B cell (primary cell): ENCODE data around the gene TMEM30B. TPM values are rescaled to one million over a fixed set of nuclear protein-coding genes. Genes with fewer than 3 reads are reported as not detected.

ENCODE experiments used
- ATAC-seq: fragments of 200-7000 bp; cut with Tn5 transposase; one replicate; pipeline ENCODE4 v1.10.0; 2021; ENCODE audit warnings: low read depth, mild to moderate bottlenecking, moderate number of reproducible peaks, moderate library complexity
- CTCF ChIA-PET: fragments of 350-600 bp; sonication (Branson Sonifier 250); formaldehyde crosslinking; loops from one replicate; lab custom pipeline; 2021; ENCODE audit warnings: antibody characterized with exemption, inconsistent platforms; lab: Charles Lee
- POLR2A ChIA-PET: fragments of 350-600 bp; sonication (Branson Sonifier 250); formaldehyde crosslinking; loops from one replicate; lab custom pipeline; 2021; ENCODE audit warnings: antibody characterized with exemption; lab: Charles Lee
- DNase-seq: peaks from one replicate; pipeline ENCODE4 v3.0.0; 2013
- H2AFZ ChIP-seq: 2 replicates; pipeline ENCODE4 v1.6.1; 2012; ENCODE audit warnings: mild to moderate bottlenecking, low read depth, low read length; ENCODE audit not compliant: insufficient read depth, poor library complexity, severe bottlenecking
- H3K27ac ChIP-seq, 2 donors: 1 replicate in 1 of 2; 2 replicates in 1 of 2; pipeline ENCODE4 v1.5.1; 2012 to 2013; ENCODE audit warnings: low read length in 2 of 2, mild to moderate bottlenecking in 2 of 2, moderate library complexity in 1 of 2
- H3K27me3 ChIP-seq, 4 experiments: fragments of 200-600 bp in 1 of 4; sonication (generic) in 1 of 4; replicated peaks in 1 of 4; 1 replicate in 2 of 4; 2 replicates in 2 of 4; pipeline versions ENCODE4 v1.6.1 to v1.7.0; 2013 to 2016; ENCODE audit warnings: low read length in 3 of 4, mild to moderate bottlenecking in 2 of 4, mixed read lengths in 1 of 4, moderate library complexity in 1 of 4; ENCODE audit not compliant: insufficient read depth in 4 of 4, control insufficient read depth in 3 of 4; ENCODE audit errors: control extremely low read depth in 1 of 4
- H3K36me3 ChIP-seq, 2 experiments: replicated peaks in 1 of 2; 1 replicate in 1 of 2; 2 replicates in 1 of 2; pipeline versions ENCODE4 v1.6.1 to v1.7.1; 2013; ENCODE audit warnings: low read length in 1 of 2; ENCODE audit not compliant: insufficient read depth in 2 of 2, control insufficient read depth in 1 of 2; ENCODE audit errors: control extremely low read depth in 1 of 2, extremely low read depth in 1 of 2
- H3K4me1 ChIP-seq, 2 donors: fragments of 200-600 bp in 1 of 2; sonication (generic) in 1 of 2; 1 replicate in 1 of 2; 2 replicates in 1 of 2; pipeline versions ENCODE4 v1.5.1 to v1.6.1; 2013 to 2017; ENCODE audit warnings: low read length in 2 of 2; ENCODE audit not compliant: control insufficient read depth in 2 of 2, insufficient read depth in 2 of 2
- H3K4me2 ChIP-seq: replicated peaks from 2 replicates; pipeline ENCODE3; 2012; ENCODE audit warnings: mild to moderate bottlenecking, low read depth, low read length; ENCODE audit not compliant: poor library complexity, severe bottlenecking
- H3K4me3 ChIP-seq, 5 experiments: fragments of 200-600 bp in 1 of 5; sonication (generic) in 1 of 5; 1 replicate in 3 of 5; 2 replicates in 2 of 5; pipeline versions ENCODE4 v1.5.1 to v1.7.0; 2011 to 2016; ENCODE audit warnings: low read length in 4 of 5, mild to moderate bottlenecking in 4 of 5, low read depth in 2 of 5, control low read depth in 1 of 5, moderate library complexity in 1 of 5; ENCODE audit not compliant: insufficient read depth in 1 of 5; ENCODE audit errors: control extremely low read depth in 1 of 5, extremely low read depth in 1 of 5
- H3K79me2 ChIP-seq: fragments of 200-600 bp; sonication (generic); one replicate; pipeline ENCODE4 v1.6.0; 2016; ENCODE audit warnings: low read length; ENCODE audit not compliant: control insufficient read depth, insufficient read depth
- H3K9ac ChIP-seq: fragments of 200-600 bp; sonication (generic); 2 replicates; pipeline ENCODE4 v1.6.1; 2017; ENCODE audit warnings: mild to moderate bottlenecking, low read length, moderate library complexity
- H3K9me3 ChIP-seq, 3 donors: one replicate each; pipeline versions ENCODE4 v1.6.1 to v1.7.1; 2013; ENCODE audit warnings: low read length in 2 of 3; ENCODE audit not compliant: control insufficient read depth in 2 of 3, insufficient read depth in 1 of 3; ENCODE audit errors: control extremely low read depth in 1 of 3
- H4K20me1 ChIP-seq: 2 replicates; pipeline ENCODE4 v1.6.0; 2012; ENCODE audit warnings: mild to moderate bottlenecking, low read length; ENCODE audit not compliant: insufficient read depth, control insufficient read depth, poor library complexity, severe bottlenecking
- H3K27ac Mint-ChIP-seq: one replicate; pipeline ENCODE4 v1.8.0; 2021; ENCODE audit warnings: mixed read lengths
- H3K27me3 Mint-ChIP-seq: one replicate; pipeline ENCODE4 v1.8.0; 2021; ENCODE audit warnings: mixed read lengths
- H3K4me1 Mint-ChIP-seq: one replicate; pipeline ENCODE4 v1.8.0; 2021; ENCODE audit warnings: mixed read lengths
- H3K4me3 Mint-ChIP-seq: one replicate; pipeline ENCODE4 v1.8.0; 2021; ENCODE audit warnings: mixed read lengths
- H3K9me3 Mint-ChIP-seq: one replicate; pipeline ENCODE4 v1.8.0; 2022; ENCODE audit warnings: mixed read lengths; ENCODE audit not compliant: insufficient read depth
- CTCF ChIP-seq: fragments of 200-600 bp; IDR thresholded peaks from one replicate; pipeline ENCODE4 v1.8.0; 2022; ENCODE audit warnings: antibody characterized with exemption, mild to moderate bottlenecking
- EZH2 ChIP-seq: IDR thresholded peaks from 2 replicates; pipeline ENCODE4 v1.6.1; 2012; ENCODE audit warnings: borderline replicate concordance, low read depth, mild to moderate bottlenecking, moderate library complexity, low read length; ENCODE audit not compliant: insufficient read depth, poor library complexity, severe bottlenecking
- WGBS: methylation state at CpG from one replicate; pipeline ENCODE4 v1.1.5; 2013; ENCODE audit warnings: missing lambda C conversion rate; ENCODE audit not compliant: insufficient coverage; 5-methylcytosine and 5-hydroxymethylcytosine counted together
- intact Hi-C: fragments of 100-400 bp; cut with micrococcal nuclease; formaldehyde crosslinking; loops from one replicate; pipeline ENCODE4 v1.10.0; 2022
- polyA plus RNA-seq: library from polyadenylated mRNA; depleted of rRNA; stranded (reverse); fragments of >200 nt; gene quantifications from 2 replicates; pipeline ENCODE4 v1.2.3, GENCODE V29; 2012
- total RNA-seq, 2 donors: library from RNA; stranded (reverse); fragments of 120-200 nt in 1 of 2; gene quantifications; 1 replicate in 1 of 2; 2 replicates in 1 of 2; pipeline versions ENCODE4 v1.2.3 to v1.2.4, GENCODE V29; 2013 to 2022

The TMEM30B gene
- total and polyA plus RNA-seq, 2 donors (not counting 1 experiment from before 2014, with no cell fraction given): 0.19 to 0.20 TPM

- peaks cover 21 to 22% of the 10 kb centered on the region in 2 donors for H3K4me1 ChIP-seq
- 0% methylated on average over 10 of the region's 13 CpGs for WGBS
These were observed 41.7 kb upstream of the TMEM30B start for GRCh38 chr14:61322799-61323290.

More at GRCh38 chr14:61322799-61323290, 41.7 kb upstream of the TMEM30B start:
- CTCF ChIA-PET: interaction anchor here (0.7 to 1.6 kb wide), 2 partner anchors 12 to 804 kb away, joined by 3 to 4 read pairs; no protein-coding TSS in a partner anchor
- intact Hi-C loops: loop anchor here (10.0 kb wide), 1 partner anchor 122 kb away; no protein-coding TSS in a partner anchor
- H3K9me3 Mint-ChIP-seq: no peaks in the 10 kb centered on the region
- Histone ChIP-seq H3K36me3 (no peaks in the 10 kb centered on the region), H3K4me2 (peak overlapping the region; percentile 89), H3K27ac (no peak overlapping the region), H3K79me2 (no peaks in the 10 kb centered on the region), H3K27me3 (peaks cover 0 to 43% (median 6%) of the 10 kb centered on the region in 4 experiments), H4K20me1 (no peaks in the 10 kb centered on the region), H3K9ac (peak overlapping the region; percentile 64), H2AFZ (peak overlapping the region; percentile 87), H3K4me3 (peak overlapping the region; percentile 36 to 64 (median 56)), H3K9me3 (peaks cover 0 to 9% (median 0%) of the 10 kb centered on the region in 3 donors)
- ATAC-seq (no peak), DNase-seq (no peak)
- peaks cover 15% of the 10 kb centered on the region for H3K27me3 Mint-ChIP-seq
- peak overlapping the region; percentile 80 for H3K4me3 Mint-ChIP-seq
- H3K4me1 Mint-ChIP-seq: peaks cover 15% of the 10 kb centered on the region
- TF ChIP-seq EZH2 (no peak), CTCF (no peak)
- POLR2A ChIA-PET: no interaction called here
- H3K27ac Mint-ChIP-seq: peak overlapping the region; percentile 42
